Neural progenitor cell (in vitro differentiated cells): ENCODE measurements around the gene CEP63. TPM values are rescaled to one million over a fixed set of nuclear protein-coding genes. Genes with fewer than 3 reads are reported as not detected.
A peak's percentile ranks its signal among the peaks of the same experiment; 100 is the strongest.

Experiments used
- DNase-seq: peaks from one replicate; pipeline ENCODE4 v3.0.0-alpha.2; 2016; ENCODE audit warnings: low spot score
- H2AFZ ChIP-seq: fragments of 200-600 bp; sonication (generic); replicated peaks from 2 replicates; pipeline ENCODE4 v1.6.1; 2016; ENCODE audit warnings: antibody characterized with exemption
- H3F3A ChIP-seq: fragments of 200-600 bp; sonication (generic); 2 replicates; pipeline ENCODE4 v1.6.1; 2016; ENCODE audit warnings: antibody characterized with exemption, low read depth
- H3K27ac ChIP-seq: fragments of 200-600 bp; sonication (generic); 2 replicates; pipeline ENCODE4 v1.5.1; 2016; ENCODE audit warnings: mild to moderate bottlenecking
- H3K27me3 ChIP-seq: fragments of 200-600 bp; sonication (generic); 2 replicates; pipeline ENCODE4 v1.6.1; 2016; ENCODE audit warnings: mild to moderate bottlenecking, moderate library complexity
- H3K36me3 ChIP-seq: fragments of 200-600 bp; sonication (generic); 2 replicates; pipeline ENCODE4 v1.5.1; 2016
- H3K4me1 ChIP-seq: fragments of 200-600 bp; sonication (generic); 2 replicates; pipeline ENCODE4 v1.6.1; 2016; ENCODE audit warnings: mixed run types
- H3K4me2 ChIP-seq: fragments of 200-600 bp; sonication (generic); 2 replicates; pipeline ENCODE4 v1.6.1; 2016
- H3K4me3 ChIP-seq: fragments of 200-600 bp; sonication (generic); 2 replicates; pipeline ENCODE4 v1.5.1; 2016
- H3K79me2 ChIP-seq: fragments of 200-600 bp; sonication (generic); 2 replicates; pipeline ENCODE4 v1.6.1; 2016; ENCODE audit warnings: low read depth
- H3K9ac ChIP-seq: fragments of 200-600 bp; sonication (generic); 2 replicates; pipeline ENCODE4 v1.6.1; 2016
- H3K9me3 ChIP-seq: fragments of 200-600 bp; sonication (generic); 2 replicates; pipeline ENCODE4 v1.5.1; 2016; ENCODE audit warnings: low read depth
- H4K20me1 ChIP-seq: fragments of 200-600 bp; sonication (generic); 2 replicates; pipeline ENCODE4 v1.6.1; 2016; ENCODE audit warnings: low read depth
- H3K27ac Mint-ChIP-seq: 3 replicates; pipeline ENCODE4 v1.8.0; 2021; ENCODE audit warnings: mixed read lengths
- H3K27me3 Mint-ChIP-seq: 2 replicates; pipeline ENCODE4 v1.8.0; 2022; ENCODE audit warnings: low read depth, mild to moderate bottlenecking, inconsistent platforms, moderate library complexity, mixed read lengths; ENCODE audit not compliant: insufficient read depth
- H3K36me3 Mint-ChIP-seq: 3 replicates; pipeline ENCODE4 v1.8.0; 2021; ENCODE audit warnings: mixed read lengths
- H3K4me1 Mint-ChIP-seq: 3 replicates; pipeline ENCODE4 v1.8.0; 2021; ENCODE audit warnings: mixed read lengths
- H3K4me3 Mint-ChIP-seq: 3 replicates; pipeline ENCODE4 v1.8.0; 2021; ENCODE audit warnings: mild to moderate bottlenecking, moderate library complexity, mixed read lengths
- H3K9me3 Mint-ChIP-seq: 3 replicates; pipeline ENCODE4 v1.8.0; 2020; ENCODE audit warnings: mixed read lengths
- CTCF ChIP-seq: fragments of 200-600 bp; sonication (generic); IDR thresholded peaks from 2 replicates; pipeline ENCODE4 v1.5.1; 2017; ENCODE audit warnings: antibody characterized with exemption, mild to moderate bottlenecking
- EZH2 ChIP-seq: fragments of 200-600 bp; sonication (generic); IDR thresholded peaks from 2 replicates; pipeline ENCODE4 v1.6.1; 2017; ENCODE audit warnings: antibody characterized with exemption, mild to moderate bottlenecking, moderate library complexity
- EZH2phosphoT487 ChIP-seq: fragments of 200-600 bp; sonication (generic); IDR thresholded peaks from 2 replicates; pipeline ENCODE4 v1.6.1; 2017; ENCODE audit warnings: antibody characterized with exemption
- total RNA-seq: library from RNA; depleted of rRNA; stranded (reverse); fragments of >200 nt; gene quantifications from 2 replicates; pipeline ENCODE4 v1.2.3, GENCODE V29; 2015; ENCODE audit warnings: low replicate concordance

CEP63 gene
- total RNA-seq, 1 donor from 2014 or later, result 36.2 TPM

GRCh38 chr3:134608771-134609435 lies 123.0 kb downstream of the CEP63 start:
- Histone ChIP-seq H2AFZ (no peak overlapping the region), H3K4me2 (no peak overlapping the region), H3K79me2 (no peaks in the 10 kb centered on the region), H3F3A (no peaks in the 10 kb centered on the region), H3K4me3 (no peak overlapping the region), H3K4me1 (no peaks in the 10 kb centered on the region), H3K27ac (no peak overlapping the region), H3K9me3 (no peaks in the 10 kb centered on the region), H3K27me3 (no peaks in the 10 kb centered on the region), H3K9ac (no peak overlapping the region), H4K20me1 (no peaks in the 10 kb centered on the region), H3K36me3 (no peaks in the 10 kb centered on the region)
- DNase-seq, result no peak
- peaks cover 22% of the 10 kb centered on the region for H3K4me1 Mint-ChIP-seq
- no peaks in the 10 kb centered on the region for H3K36me3 Mint-ChIP-seq
- TF ChIP-seq EZH2phosphoT487 (no peak), CTCF (no peak), EZH2 (no peak)
- no peaks in the 10 kb centered on the region for H3K9me3 Mint-ChIP-seq
- H3K4me3 Mint-ChIP-seq, result no peak overlapping the region
- H3K27ac Mint-ChIP-seq, result peak overlapping the region; percentile 34
- H3K27me3 Mint-ChIP-seq, result peaks cover 9% of the 10 kb centered on the region

- H3K27ac Mint-ChIP-seq, result no peak overlapping the region
- H3K9me3 ChIP-seq, result no peaks in the 10 kb centered on the region
- H3K4me3 Mint-ChIP-seq, result no peak overlapping the region
- H3K36me3 Mint-ChIP-seq, result no peaks in the 10 kb centered on the region
- DNase-seq, result no peak
- H3K36me3 ChIP-seq, result no peaks in the 10 kb centered on the region
- no peak overlapping the region for H3K9ac ChIP-seq
- H3K4me2 ChIP-seq, result no peak overlapping the region
- no peak overlapping the region for H3K4me3 ChIP-seq
- H3K27me3 Mint-ChIP-seq, result peaks cover 9% of the 10 kb centered on the region
- H3F3A ChIP-seq, result no peaks in the 10 kb centered on the region
- H3K79me2 ChIP-seq, result no peaks in the 10 kb centered on the region
- H2AFZ ChIP-seq, result no peak overlapping the region
- H3K27me3 ChIP-seq, result no peaks in the 10 kb centered on the region
- TF ChIP-seq CTCF, result no peak
- no peak for TF ChIP-seq EZH2
- TF ChIP-seq EZH2phosphoT487, result no peak
- H3K27ac ChIP-seq, result no peak overlapping the region
- no peaks in the 10 kb centered on the region for H3K9me3 Mint-ChIP-seq
- H4K20me1 ChIP-seq, result no peaks in the 10 kb centered on the region
- no peaks in the 10 kb centered on the region for H3K4me1 ChIP-seq
- peaks cover 22% of the 10 kb centered on the region for H3K4me1 Mint-ChIP-seq
Measured at GRCh38 chr3:134609821-134610431, 124.1 kb downstream of the CEP63 start.

GRCh38 chr3:134610432-134611385 lies 124.9 kb downstream of the CEP63 start:
- Histone ChIP-seq H3F3A (no peaks in the 10 kb centered on the region), H4K20me1 (no peaks in the 10 kb centered on the region), H3K9me3 (no peaks in the 10 kb centered on the region), H3K36me3 (no peaks in the 10 kb centered on the region), H3K79me2 (no peaks in the 10 kb centered on the region), H3K4me3 (no peak overlapping the region), H3K27me3 (no peaks in the 10 kb centered on the region), H3K27ac (no peak overlapping the region), H3K9ac (no peak overlapping the region), H3K4me2 (no peak overlapping the region), H3K4me1 (no peaks in the 10 kb centered on the region), H2AFZ (no peak overlapping the region)
- Mint-ChIP-seq H3K36me3 (no peaks in the 10 kb centered on the region), H3K9me3 (no peaks in the 10 kb centered on the region), H3K4me3 (no peak overlapping the region), H3K4me1 (peaks cover 17% of the 10 kb centered on the region), H3K27ac (no peak overlapping the region), H3K27me3 (peaks cover 7% of the 10 kb centered on the region)
- TF ChIP-seq CTCF (no peak), EZH2 (no peak), EZH2phosphoT487 (no peak)
- DNase-seq, result no peak
